Epithelial cell of esophagus (primary cell): ENCODE measurements around the gene CCSER1.
"Not testable (repeated sequence)": the region's sequence is repeated elsewhere in the genome, so short reads cannot be mapped to it uniquely, and the experiment has no call there.

Experiments used
- DNase-seq: peaks from one replicate; pipeline ENCODE4 v3.0.0; 2010; ENCODE audit warnings: low read depth
- H3K4me3 ChIP-seq: 2 replicates; pipeline ENCODE4 v1.5.1; 2011; ENCODE audit warnings: mild to moderate bottlenecking, low read length, control low read depth
- TF ChIP-seq, protein P1 (sequence below): IDR thresholded peaks from 2 replicates; pipeline ENCODE4 v1.5.1; 2011; ENCODE audit warnings: low read depth, mild to moderate bottlenecking, low read length, control low read depth, inconsistent platforms; ENCODE audit not compliant: insufficient read depth; ENCODE audit errors: missing control alignments

The CCSER1 gene

DNA sequence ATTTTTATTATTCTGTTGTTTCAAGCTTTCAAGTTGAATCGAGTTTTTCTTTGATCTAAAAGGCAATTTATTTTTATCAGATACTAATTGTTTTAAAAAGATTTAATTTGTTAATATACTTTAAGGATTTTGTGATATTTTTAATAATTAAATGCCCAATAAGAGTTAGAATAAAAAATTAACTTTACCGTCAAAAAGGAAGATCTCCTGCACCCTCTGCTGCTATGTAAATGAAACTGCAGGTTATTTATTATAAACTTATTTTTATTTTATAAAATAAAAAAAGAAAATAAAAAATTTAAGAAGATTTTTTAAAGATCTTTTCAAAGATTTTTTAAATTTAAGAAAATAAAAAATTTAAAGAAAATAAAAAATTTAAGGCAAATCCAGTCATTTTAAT lies 166.1 kb downstream of the CCSER1 start:
- TF ChIP-seq, protein P1, sequence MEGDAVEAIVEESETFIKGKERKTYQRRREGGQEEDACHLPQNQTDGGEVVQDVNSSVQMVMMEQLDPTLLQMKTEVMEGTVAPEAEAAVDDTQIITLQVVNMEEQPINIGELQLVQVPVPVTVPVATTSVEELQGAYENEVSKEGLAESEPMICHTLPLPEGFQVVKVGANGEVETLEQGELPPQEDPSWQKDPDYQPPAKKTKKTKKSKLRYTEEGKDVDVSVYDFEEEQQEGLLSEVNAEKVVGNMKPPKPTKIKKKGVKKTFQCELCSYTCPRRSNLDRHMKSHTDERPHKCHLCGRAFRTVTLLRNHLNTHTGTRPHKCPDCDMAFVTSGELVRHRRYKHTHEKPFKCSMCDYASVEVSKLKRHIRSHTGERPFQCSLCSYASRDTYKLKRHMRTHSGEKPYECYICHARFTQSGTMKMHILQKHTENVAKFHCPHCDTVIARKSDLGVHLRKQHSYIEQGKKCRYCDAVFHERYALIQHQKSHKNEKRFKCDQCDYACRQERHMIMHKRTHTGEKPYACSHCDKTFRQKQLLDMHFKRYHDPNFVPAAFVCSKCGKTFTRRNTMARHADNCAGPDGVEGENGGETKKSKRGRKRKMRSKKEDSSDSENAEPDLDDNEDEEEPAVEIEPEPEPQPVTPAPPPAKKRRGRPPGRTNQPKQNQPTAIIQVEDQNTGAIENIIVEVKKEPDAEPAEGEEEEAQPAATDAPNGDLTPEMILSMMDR = peak; percentile 53
- no peak overlapping the region for H3K4me3 ChIP-seq
- DNase-seq = peak; percentile 33

- TF ChIP-seq, protein P1 = no peak
- H3K4me3 ChIP-seq = no peak overlapping the region
- DNase-seq = no peak
Measured at GRCh38 chr4:90299373-90299772, 172.2 kb downstream of the CCSER1 start.

- TF ChIP-seq, protein P1 = no peak
- H3K4me3 ChIP-seq = no peak overlapping the region
- peak; percentile 60 for DNase-seq
Measured at GRCh38 chr4:90306810-90307209, 179.6 kb downstream of the CCSER1 start.

DNA sequence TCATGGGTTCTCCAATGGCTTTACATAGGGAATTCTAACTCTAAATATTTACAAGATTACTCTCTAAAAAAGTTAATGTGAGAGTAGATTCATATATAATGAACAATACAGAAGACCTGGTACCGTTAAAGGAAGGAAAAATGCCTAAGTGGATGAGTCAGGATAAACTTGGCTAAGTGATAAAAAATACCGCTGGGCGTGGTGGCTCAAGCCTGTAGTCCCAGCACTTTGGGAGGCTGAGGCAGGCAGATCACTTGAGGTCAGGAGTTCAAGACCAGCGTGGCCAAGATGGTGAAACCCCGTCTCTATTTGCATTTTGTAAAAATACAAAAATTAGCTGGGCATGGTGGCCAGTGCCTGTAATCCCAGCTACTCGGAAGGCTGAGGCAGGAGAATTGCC lies 189.9 kb downstream of the CCSER1 start:
- DNase-seq = peak; percentile 65
- H3K4me3 ChIP-seq = not testable (repeated sequence)

DNA sequence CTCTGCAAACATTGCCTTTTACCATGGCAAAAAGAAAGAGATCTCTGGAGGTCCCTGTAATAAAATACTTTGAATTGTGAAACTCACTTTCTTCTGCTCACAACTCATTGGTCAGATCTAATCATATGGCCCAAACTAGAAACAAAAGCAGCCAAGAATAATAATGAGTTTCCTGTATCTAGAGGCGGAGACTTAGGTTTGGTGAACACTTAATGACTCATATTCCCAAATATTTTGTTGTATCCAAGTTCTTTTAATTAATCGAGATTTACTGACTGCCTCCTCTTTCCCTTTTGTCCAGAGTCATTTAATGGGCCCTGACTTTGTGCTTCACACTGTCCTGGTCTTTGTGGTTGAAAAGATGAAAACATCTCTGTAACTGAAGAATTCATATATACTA lies 190.6 kb downstream of the CCSER1 start:
- peak; percentile 48 for DNase-seq
- TF ChIP-seq, protein P1 = no peak
- H3K4me3 ChIP-seq = no peak overlapping the region

DNA sequence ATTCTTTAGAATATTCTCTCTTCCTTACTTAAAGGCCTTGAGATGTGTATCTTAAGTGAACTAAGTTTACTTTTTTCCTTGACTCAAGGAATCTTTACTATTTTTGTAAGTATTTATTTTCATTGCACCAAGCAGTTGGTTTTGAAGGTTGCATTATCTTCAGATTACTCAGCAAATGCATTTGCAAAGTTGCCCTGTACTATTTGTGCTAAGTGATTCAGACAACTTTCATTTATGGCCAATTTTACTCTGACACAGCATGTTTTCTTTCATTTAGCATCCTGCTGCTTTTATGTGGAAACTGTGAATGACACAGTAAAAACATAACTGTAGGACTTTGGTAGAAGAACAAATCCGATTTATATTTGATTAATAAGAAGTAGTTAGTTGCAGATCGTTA lies 191.0 kb downstream of the CCSER1 start:
- DNase-seq = peak; percentile 70
- no peak overlapping the region for H3K4me3 ChIP-seq
- TF ChIP-seq, protein P1 = no peak

- DNase-seq = peak; percentile 39
- H3K4me3 ChIP-seq = no peak overlapping the region
- TF ChIP-seq, protein P1 = no peak
Measured at GRCh38 chr4:90328558-90328957, 201.4 kb downstream of the CCSER1 start.

- H3K4me3 ChIP-seq = no peak overlapping the region
- TF ChIP-seq, protein P1 = no peak
- no peak for DNase-seq
Measured at GRCh38 chr4:90330546-90330945, 203.4 kb downstream of the CCSER1 start.
